H1 (cell line): Measurements from ENCODE around the gene MYORG. TPM values are rescaled to one million over a fixed set of nuclear protein-coding genes. Genes with fewer than 3 reads are reported as not detected.

ENCODE experiments used
- CHD1 ChIP-seq: IDR thresholded peaks from 2 replicates; pipeline ENCODE4 v1.6.1; 2012; ENCODE audit warnings: low read depth, low read length, improper control_type of control experiment
- EP300 ChIP-seq, 2 experiments: IDR thresholded peaks; 1 replicate in 1 of 2; 2 replicates in 1 of 2; pipeline ENCODE4 v1.6.1; 2011 to 2012; ENCODE audit warnings: low read depth in 2 of 2, low read length in 2 of 2, mild to moderate bottlenecking in 2 of 2, borderline replicate concordance in 1 of 2, inconsistent platforms in 1 of 2, moderate library complexity in 1 of 2
- HDAC6 ChIP-seq: IDR thresholded peaks from one replicate; pipeline ENCODE4 v1.7.1; 2012; ENCODE audit warnings: low read depth, mild to moderate bottlenecking, inconsistent platforms, low read length, moderate library complexity
- JUN ChIP-seq: IDR thresholded peaks from 2 replicates; pipeline ENCODE4 v1.6.1; 2011; ENCODE audit warnings: low read depth, mild to moderate bottlenecking, improper control_type of control experiment, low read length
- KDM4A ChIP-seq: IDR thresholded peaks from one replicate; pipeline ENCODE4 v1.7.1; 2012; ENCODE audit warnings: low read depth, mild to moderate bottlenecking, moderate library complexity, low read length, inconsistent platforms; ENCODE audit not compliant: severe bottlenecking
- MAFK ChIP-seq: IDR thresholded peaks from 2 replicates; pipeline ENCODE4 v1.6.1; 2012; ENCODE audit warnings: low read depth, mild to moderate bottlenecking, improper control_type of control experiment, low read length
- SP4 ChIP-seq: IDR thresholded peaks from 2 replicates; pipeline ENCODE4 v1.6.1; 2012; ENCODE audit warnings: low read length, inconsistent platforms
- polyA plus RNA-seq, 7 experiments: library from polyadenylated mRNA; depleted of rRNA in 3 of 7; stranded (reverse) in 5 of 7; unstranded in 2 of 7; fragments of >200 nt in 5 of 7; fragments of 200-250 nt in 2 of 7; gene quantifications; 1 replicate in 5 of 7; 2 replicates in 1 of 7; 4 replicates in 1 of 7; pipeline versions ENCODE4 v1.2.1 to v1.2.3, GENCODE V29; 2011 to 2013; ENCODE audit warnings: missing spikeins in 2 of 7, mixed read lengths in 2 of 7
- total RNA-seq: library from RNA; stranded (reverse); fragmentation: NEBNext Ultra II Directional; extraction: Animal tissue kit (Norgen Biotek cat#: 25700); gene quantifications from 2 replicates; pipeline ENCODE4 v1.2.1, GENCODE V29; 2021
- TF ChIP-seq, protein P1 (sequence below): IDR thresholded peaks from 2 replicates; pipeline ENCODE4 v1.6.1; 2012; ENCODE audit warnings: inconsistent platforms

The MYORG gene
- total and polyA plus RNA-seq, 2 of the 8 experiments (the other 6 are each of a cell fraction or from before 2014, with no cell fraction given): 1.2 to 5.9 TPM

- TF ChIP-seq MAFK (no peak), EP300 (IDR thresholded peaks at IDR 0.05; ENCODE audit: borderline replicate concordance in 1 of 2, low read depth in 2 of 2, low read length in 2 of 2) (no peak), CHD1 (no peak), KDM4A (peak; percentile 33), SP4 (no peak), HDAC6 (no peak), JUN (no peak)
- TF ChIP-seq, protein P1, sequence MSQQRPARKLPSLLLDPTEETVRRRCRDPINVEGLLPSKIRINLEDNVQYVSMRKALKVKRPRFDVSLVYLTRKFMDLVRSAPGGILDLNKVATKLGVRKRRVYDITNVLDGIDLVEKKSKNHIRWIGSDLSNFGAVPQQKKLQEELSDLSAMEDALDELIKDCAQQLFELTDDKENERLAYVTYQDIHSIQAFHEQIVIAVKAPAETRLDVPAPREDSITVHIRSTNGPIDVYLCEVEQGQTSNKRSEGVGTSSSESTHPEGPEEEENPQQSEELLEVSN: peak; percentile 31; the same call in 1 of the 2 replicates
These were observed 47.5 kb downstream of the MYORG start, which contains the start of the genes KIF24 and NUDT2 (continued) for GRCh38 chr9:34328987-34329832.
